ENCODE measurements around the gene STRN4. TPM values are rescaled to one million over a fixed set of nuclear protein-coding genes. Genes with fewer than 3 reads are reported as not detected.
A peak's percentile ranks its signal among the peaks of the same experiment; 100 is the strongest.

The STRN4 gene
- total RNA-seq, 1 experiment from 2014 or later = 162 TPM

- Mint-ChIP-seq H3K27me3 (ENCODE audit: insufficient read depth, unreplicated experiment) (no peaks in the 10 kb centered on the region), H3K4me1 (ENCODE audit: low read depth, unreplicated experiment) (peaks cover 21% of the 10 kb centered on the region), H3K9me3 (ENCODE audit: unreplicated experiment) (no peaks in the 10 kb centered on the region), H3K27ac (ENCODE audit: unreplicated experiment) (peak within 1 kb of the TSS; percentile 95), H3K4me3 (ENCODE audit: unreplicated experiment) (peak within 1 kb of the TSS; percentile 94), H3K36me3 (ENCODE audit: insufficient read depth, unreplicated experiment) (peaks cover 62% of the 10 kb centered on the region)
- ChIA-PET POLR2A (interaction anchor here (0.6 to 1.0 kb wide), 2 partner anchors 19 to 39 kb away, joined by 4 to 8 read pairs; no protein-coding TSS in a partner anchor), CTCF (interaction anchor here (0.6 kb wide), 1 partner anchor 30 kb away, joined by 5 read pairs; no protein-coding TSS in a partner anchor)
- H3K9me3 ChIP-seq = no peaks in the 10 kb centered on the region
- H3K4me1 ChIP-seq = no peaks in the 10 kb centered on the region
- BruUV-seq (replicated peaks) = no TSS peak
- DNase-seq = peak; percentile 55 to 61
- TF ChIP-seq CTCF (IDR thresholded peaks at IDR 0.05; ENCODE audit: insufficient read depth in 1 of 2, low read depth in 1 of 2, low read length in 1 of 2, severe bottlenecking in 1 of 2, unreplicated experiment in 1 of 2) = no peak
- H3K36me3 ChIP-seq (ENCODE audit: control insufficient read depth, insufficient read depth, low read length) = peaks cover 5% of the 10 kb centered on the region
- H3K4me3 ChIP-seq (ENCODE audit: low read depth, low read length) = peak within 1 kb of the TSS; percentile 99
- intact Hi-C loops (cut with micrococcal nuclease; ENCODE audit: unreplicated experiment) = no loop called here
- no peaks in the 10 kb centered on the region for H3K27me3 ChIP-seq (replicated peaks; ENCODE audit: control insufficient read depth, insufficient read depth, low read length)
Observed at GRCh38 chr19:46745521-46746280, 549 bp downstream of the STRN4 start, which contains the start of gene FKRP. Gene FKRP, plus strand, starts transcription at chr19:46746057. Its CDS starts 9,394 bp downstream, at chr19:46755451.

GRCh38 chr19:46745030-46745429 is 1.2 kb downstream of the STRN4 start:
- peak overlapping the region; percentile 94 for H3K4me3 Mint-ChIP-seq (ENCODE audit: unreplicated experiment)
- Histone ChIP-seq H3K36me3 (ENCODE audit: control insufficient read depth, insufficient read depth, low read length) (peaks cover 5% of the 10 kb centered on the region), H3K27me3 (replicated peaks; ENCODE audit: control insufficient read depth, insufficient read depth, low read length) (no peaks in the 10 kb centered on the region), H3K9me3 (no peaks in the 10 kb centered on the region), H3K4me3 (ENCODE audit: low read depth, low read length) (peak overlapping the region; percentile 99), H3K4me1 (no peaks in the 10 kb centered on the region)
- no peak for DNase-seq
- peak overlapping the region; percentile 94 for H3K27ac Mint-ChIP-seq (ENCODE audit: unreplicated experiment)
- POLR2A ChIA-PET = interaction anchor here (0.6 to 1.0 kb wide), 3 partner anchors 19 to 58 kb away, joined by 4 to 12 read pairs (median 8); no protein-coding TSS in a partner anchor
- CTCF ChIA-PET = interaction anchor here (0.6 kb wide), 1 partner anchor 29 kb away, joined by 5 read pairs; no protein-coding TSS in a partner anchor
- H3K27me3 Mint-ChIP-seq (ENCODE audit: insufficient read depth, unreplicated experiment) = no peaks in the 10 kb centered on the region
- TF ChIP-seq CTCF (IDR thresholded peaks at IDR 0.05; ENCODE audit: insufficient read depth in 1 of 2, low read depth in 1 of 2, low read length in 1 of 2, severe bottlenecking in 1 of 2, unreplicated experiment in 1 of 2) = no peak
- intact Hi-C loops (cut with micrococcal nuclease; ENCODE audit: unreplicated experiment) = no loop called here
- H3K4me1 Mint-ChIP-seq (ENCODE audit: low read depth, unreplicated experiment) = peaks cover 26% of the 10 kb centered on the region
- no TSS peak for BruUV-seq (replicated peaks)
- peaks cover 66% of the 10 kb centered on the region for H3K36me3 Mint-ChIP-seq (ENCODE audit: insufficient read depth, unreplicated experiment)
- no peaks in the 10 kb centered on the region for H3K9me3 Mint-ChIP-seq (ENCODE audit: unreplicated experiment)

- H3K4me1 ChIP-seq = no peaks in the 10 kb centered on the region
Observed at GRCh38 chr19:46744005-46744691, 2.1 kb downstream of the STRN4 start.

More at GRCh38 chr19:46744005-46744691, 2.1 kb downstream of the STRN4 start:
- Histone ChIP-seq H3K9me3 (no peaks in the 10 kb centered on the region), H3K36me3 (ENCODE audit: control insufficient read depth, insufficient read depth, low read length) (peaks cover 5% of the 10 kb centered on the region), H3K27me3 (replicated peaks; ENCODE audit: control insufficient read depth, insufficient read depth, low read length) (no peaks in the 10 kb centered on the region), H3K4me3 (ENCODE audit: low read depth, low read length) (no peak overlapping the region)
- Mint-ChIP-seq H3K4me1 (ENCODE audit: low read depth, unreplicated experiment) (peaks cover 26% of the 10 kb centered on the region), H3K27ac (ENCODE audit: unreplicated experiment) (no peak overlapping the region), H3K4me3 (ENCODE audit: unreplicated experiment) (peak overlapping the region; percentile 94), H3K27me3 (ENCODE audit: insufficient read depth, unreplicated experiment) (no peaks in the 10 kb centered on the region), H3K36me3 (ENCODE audit: insufficient read depth, unreplicated experiment) (peaks cover 71% of the 10 kb centered on the region), H3K9me3 (ENCODE audit: unreplicated experiment) (no peaks in the 10 kb centered on the region)
- no peak for DNase-seq
- intact Hi-C loops (cut with micrococcal nuclease; ENCODE audit: unreplicated experiment) = no loop called here
- ChIA-PET POLR2A (interaction anchor here (0.6 to 0.9 kb wide), 2 partner anchors 59 to 144 kb away, joined by 3 to 12 read pairs; no protein-coding TSS in a partner anchor), CTCF (no interaction called here)
- TSS peak; percentile 21 for BruUV-seq (replicated peaks)
- TF ChIP-seq CTCF (IDR thresholded peaks at IDR 0.05; ENCODE audit: insufficient read depth in 1 of 2, low read depth in 1 of 2, low read length in 1 of 2, severe bottlenecking in 1 of 2, unreplicated experiment in 1 of 2) = no peak

Measured in Caco-2 (cell line).